Measurements from ENCODE around the gene PLSCR1.

DNA sequence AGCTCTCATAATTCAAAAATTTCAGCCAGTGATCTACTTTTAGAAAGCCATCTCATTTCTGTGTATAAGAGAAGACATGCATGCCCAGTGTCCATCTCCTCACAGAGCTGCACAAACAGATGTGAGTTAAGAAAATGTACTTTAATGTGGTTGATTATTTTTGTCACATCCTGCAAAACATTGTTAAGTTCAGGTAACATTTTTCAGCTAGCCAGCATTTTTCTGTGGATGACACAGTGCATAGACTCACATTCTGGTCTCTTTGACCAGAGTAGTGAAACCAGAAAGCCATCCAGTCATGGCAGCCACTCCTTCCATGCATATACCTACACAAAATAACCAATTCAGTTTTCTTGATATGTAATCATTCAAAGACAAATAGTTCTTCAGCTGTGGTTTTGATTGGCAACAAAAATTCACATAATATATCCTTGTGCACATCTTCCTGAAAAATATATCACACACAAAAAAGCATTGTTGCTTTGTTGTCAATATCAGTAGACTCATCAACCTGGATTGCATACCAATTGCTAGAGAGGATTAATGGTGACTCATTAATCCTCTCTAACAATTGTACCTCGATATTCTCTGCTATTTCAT is 2.1 kb upstream of the PLSCR1 start:
- TF ChIP-seq, protein P1, sequence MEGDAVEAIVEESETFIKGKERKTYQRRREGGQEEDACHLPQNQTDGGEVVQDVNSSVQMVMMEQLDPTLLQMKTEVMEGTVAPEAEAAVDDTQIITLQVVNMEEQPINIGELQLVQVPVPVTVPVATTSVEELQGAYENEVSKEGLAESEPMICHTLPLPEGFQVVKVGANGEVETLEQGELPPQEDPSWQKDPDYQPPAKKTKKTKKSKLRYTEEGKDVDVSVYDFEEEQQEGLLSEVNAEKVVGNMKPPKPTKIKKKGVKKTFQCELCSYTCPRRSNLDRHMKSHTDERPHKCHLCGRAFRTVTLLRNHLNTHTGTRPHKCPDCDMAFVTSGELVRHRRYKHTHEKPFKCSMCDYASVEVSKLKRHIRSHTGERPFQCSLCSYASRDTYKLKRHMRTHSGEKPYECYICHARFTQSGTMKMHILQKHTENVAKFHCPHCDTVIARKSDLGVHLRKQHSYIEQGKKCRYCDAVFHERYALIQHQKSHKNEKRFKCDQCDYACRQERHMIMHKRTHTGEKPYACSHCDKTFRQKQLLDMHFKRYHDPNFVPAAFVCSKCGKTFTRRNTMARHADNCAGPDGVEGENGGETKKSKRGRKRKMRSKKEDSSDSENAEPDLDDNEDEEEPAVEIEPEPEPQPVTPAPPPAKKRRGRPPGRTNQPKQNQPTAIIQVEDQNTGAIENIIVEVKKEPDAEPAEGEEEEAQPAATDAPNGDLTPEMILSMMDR (IDR thresholded peaks at IDR 0.05) = no peak
- TF ChIP-seq POLR2A (IDR thresholded peaks at IDR 0.05; ENCODE audit: low read depth) = no peak
- no peak for TF ChIP-seq POLR2AphosphoS5 (IDR thresholded peaks at IDR 0.05)
